H1 (cell line): ENCODE data around the gene DSP. TPM values are rescaled to one million over a fixed set of nuclear protein-coding genes. Genes with fewer than 3 reads are reported as not detected.

Source experiments
- ASH2L ChIP-seq: fragments of 200-600, 300-600 bp; sonication (generic); IDR thresholded peaks from one replicate; pipeline ENCODE4 v1.7.1; 2017; ENCODE audit warnings: low read length
- ATF3 ChIP-seq: IDR thresholded peaks from 2 replicates; pipeline ENCODE4 v1.6.1; 2011; ENCODE audit warnings: low read depth, mild to moderate bottlenecking, low read length; ENCODE audit not compliant: insufficient read depth
- CTCF ChIP-seq, 3 experiments: IDR thresholded peaks; 1 replicate in 2 of 3; 2 replicates in 1 of 3; pipeline versions ENCODE4 v1.5.1 to v1.6.1; 2011; ENCODE audit warnings: low read length in 3 of 3, mild to moderate bottlenecking in 3 of 3, inconsistent platforms in 2 of 3, low read depth in 1 of 3, moderate library complexity in 1 of 3; ENCODE audit not compliant: insufficient read depth in 1 of 3; ENCODE audit errors: control extremely low read depth in 1 of 3
- HDAC2 ChIP-seq, 2 experiments: fragments of 300-600 bp in 1 of 2; sonication (generic) in 1 of 2; IDR thresholded peaks; 2 replicates each; pipeline ENCODE4 v1.6.1; 2011 to 2012; ENCODE audit warnings: low read depth in 2 of 2, low read length in 2 of 2, mild to moderate bottlenecking in 2 of 2, moderate library complexity in 2 of 2, borderline replicate concordance in 1 of 2, inconsistent platforms in 1 of 2
- KDM1A ChIP-seq: fragments of 200-600, 300-600 bp; sonication (generic); IDR thresholded peaks from 2 replicates; pipeline ENCODE4 v1.7.1; 2016; ENCODE audit warnings: mild to moderate bottlenecking, low read length, borderline replicate concordance
- RAD21 ChIP-seq, 2 experiments: IDR thresholded peaks in 1 of 2; conservative IDR thresholded peaks in 1 of 2; 2 replicates each; pipeline ENCODE4 v1.6.1; 2011; ENCODE audit warnings: low read depth in 2 of 2, low read length in 2 of 2, improper control_type of control experiment in 1 of 2, inconsistent platforms in 1 of 2, mild to moderate bottlenecking in 1 of 2, moderate library complexity in 1 of 2
- SIX5 ChIP-seq: IDR thresholded peaks from 2 replicates; pipeline ENCODE4 v1.6.1; 2011; ENCODE audit warnings: mild to moderate bottlenecking, low read depth, low read length
- polyA plus RNA-seq, 7 experiments: library from polyadenylated mRNA; depleted of rRNA in 3 of 7; stranded (reverse) in 5 of 7; unstranded in 2 of 7; fragments of >200 nt in 5 of 7; fragments of 200-250 nt in 2 of 7; gene quantifications; 1 replicate in 5 of 7; 2 replicates in 1 of 7; 4 replicates in 1 of 7; pipeline versions ENCODE4 v1.2.1 to v1.2.3, GENCODE V29; 2011 to 2013; ENCODE audit warnings: missing spikeins in 2 of 7, mixed read lengths in 2 of 7
- total RNA-seq: library from RNA; stranded (reverse); fragmentation: NEBNext Ultra II Directional; extraction: Animal tissue kit (Norgen Biotek cat#: 25700); gene quantifications from 2 replicates; pipeline ENCODE4 v1.2.1, GENCODE V29; 2021

The DSP gene
- total and polyA plus RNA-seq, 2 of the 8 experiments (the other 6 are each of a cell fraction or from before 2014, with no cell fraction given) = 14.3 to 48.5 TPM

- TF ChIP-seq CTCF (IDR thresholded peaks at IDR 0.05; ENCODE audit: control extremely low read depth in 1 of 3, insufficient read depth in 1 of 3, low read depth in 1 of 3, low read length in 3 of 3) = no peak
- no peak for TF ChIP-seq ASH2L
- TF ChIP-seq ATF3 = no peak
- TF ChIP-seq HDAC2 (IDR thresholded peaks at IDR 0.05; ENCODE audit: borderline replicate concordance in 1 of 2, low read depth in 2 of 2, low read length in 2 of 2) = no peak
- no peak for TF ChIP-seq KDM1A
- TF ChIP-seq SIX5 = no peak
- TF ChIP-seq RAD21 (IDR thresholded peaks at IDR 0.05 in 1 of 2, conservative IDR thresholded peaks at IDR 0.05 in 1 of 2; ENCODE audit: low read depth in 2 of 2, low read length in 2 of 2) = no peak
Observed at GRCh38 chr6:7566107-7566506, 24.6 kb downstream of the DSP start (continued).
